Measurements from ENCODE around the gene CENPF.

DNA sequence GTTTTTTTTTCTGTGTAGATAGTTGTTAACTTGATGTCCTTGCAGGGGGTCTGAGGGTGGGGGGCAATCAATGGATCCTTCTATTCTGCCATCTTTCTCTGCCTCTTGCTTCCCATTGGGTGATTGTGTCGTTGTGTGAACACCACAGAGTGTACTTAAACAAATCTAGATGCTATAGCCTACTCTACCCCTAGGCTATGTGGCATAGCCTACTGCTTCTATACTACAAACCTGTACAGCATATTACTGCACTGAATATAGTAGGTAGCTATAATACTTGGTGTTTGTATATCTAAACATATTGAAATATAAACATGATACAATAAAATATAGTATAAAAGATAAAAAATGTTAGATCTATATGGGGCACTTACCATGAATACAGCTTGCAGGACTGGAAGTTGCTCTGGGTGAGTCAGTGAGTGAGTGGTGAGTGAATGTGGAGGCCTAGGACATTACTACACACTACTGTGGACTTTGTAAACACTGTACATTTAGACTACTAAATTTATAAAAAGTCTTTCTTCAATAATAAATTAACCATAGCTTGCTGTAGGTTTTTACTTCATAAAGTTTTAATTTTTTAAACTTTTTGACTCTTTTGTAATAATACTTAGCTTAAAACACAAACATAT, 105.4 kb downstream of the CENPF start:
- TF ChIP-seq, protein P1, sequence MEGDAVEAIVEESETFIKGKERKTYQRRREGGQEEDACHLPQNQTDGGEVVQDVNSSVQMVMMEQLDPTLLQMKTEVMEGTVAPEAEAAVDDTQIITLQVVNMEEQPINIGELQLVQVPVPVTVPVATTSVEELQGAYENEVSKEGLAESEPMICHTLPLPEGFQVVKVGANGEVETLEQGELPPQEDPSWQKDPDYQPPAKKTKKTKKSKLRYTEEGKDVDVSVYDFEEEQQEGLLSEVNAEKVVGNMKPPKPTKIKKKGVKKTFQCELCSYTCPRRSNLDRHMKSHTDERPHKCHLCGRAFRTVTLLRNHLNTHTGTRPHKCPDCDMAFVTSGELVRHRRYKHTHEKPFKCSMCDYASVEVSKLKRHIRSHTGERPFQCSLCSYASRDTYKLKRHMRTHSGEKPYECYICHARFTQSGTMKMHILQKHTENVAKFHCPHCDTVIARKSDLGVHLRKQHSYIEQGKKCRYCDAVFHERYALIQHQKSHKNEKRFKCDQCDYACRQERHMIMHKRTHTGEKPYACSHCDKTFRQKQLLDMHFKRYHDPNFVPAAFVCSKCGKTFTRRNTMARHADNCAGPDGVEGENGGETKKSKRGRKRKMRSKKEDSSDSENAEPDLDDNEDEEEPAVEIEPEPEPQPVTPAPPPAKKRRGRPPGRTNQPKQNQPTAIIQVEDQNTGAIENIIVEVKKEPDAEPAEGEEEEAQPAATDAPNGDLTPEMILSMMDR (IDR thresholded peaks at IDR 0.05) = no peak
- no peak for TF ChIP-seq ZFX (IDR thresholded peaks at IDR 0.05; ENCODE audit: borderline replicate concordance)
